SH-SY5Y (cell line): ENCODE measurements around the gene EEIG2.

ENCODE experiments used
- GATA2 ChIP-seq: IDR thresholded peaks from 2 replicates; pipeline ENCODE4 v1.6.1; 2011; ENCODE audit warnings: mild to moderate bottlenecking, low read depth, low read length
- GATA3 ChIP-seq: IDR thresholded peaks from 2 replicates; pipeline ENCODE4 v1.6.1; 2011; ENCODE audit warnings: low read depth, mild to moderate bottlenecking, low read length, moderate library complexity

The EEIG2 gene

DNA sequence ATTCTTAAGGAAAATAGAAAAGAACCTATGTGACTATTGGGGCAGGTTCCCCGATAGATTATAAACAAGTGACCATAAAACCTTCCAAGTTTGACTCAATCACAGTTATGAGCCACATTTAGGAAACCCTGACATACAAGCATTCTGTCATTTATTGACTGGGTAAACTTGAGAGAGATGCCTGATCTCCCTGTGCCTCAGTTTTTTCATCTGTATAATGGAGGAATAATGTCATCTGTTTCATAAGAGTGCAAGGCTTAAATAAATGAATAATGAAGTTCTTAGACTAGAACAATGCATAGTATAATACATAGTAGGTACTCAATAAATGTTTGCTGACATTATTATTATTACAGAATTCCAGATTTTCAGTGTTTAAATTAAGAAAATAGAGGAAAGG lies 18.9 kb upstream of the EEIG2 start:
- TF ChIP-seq GATA3 (no peak), GATA2 (no peak)

- TF ChIP-seq GATA3 = no peak
- TF ChIP-seq GATA2 = no peak
Measured at GRCh38 chr1:108541861-108542260, 18.0 kb upstream of the EEIG2 start.

DNA sequence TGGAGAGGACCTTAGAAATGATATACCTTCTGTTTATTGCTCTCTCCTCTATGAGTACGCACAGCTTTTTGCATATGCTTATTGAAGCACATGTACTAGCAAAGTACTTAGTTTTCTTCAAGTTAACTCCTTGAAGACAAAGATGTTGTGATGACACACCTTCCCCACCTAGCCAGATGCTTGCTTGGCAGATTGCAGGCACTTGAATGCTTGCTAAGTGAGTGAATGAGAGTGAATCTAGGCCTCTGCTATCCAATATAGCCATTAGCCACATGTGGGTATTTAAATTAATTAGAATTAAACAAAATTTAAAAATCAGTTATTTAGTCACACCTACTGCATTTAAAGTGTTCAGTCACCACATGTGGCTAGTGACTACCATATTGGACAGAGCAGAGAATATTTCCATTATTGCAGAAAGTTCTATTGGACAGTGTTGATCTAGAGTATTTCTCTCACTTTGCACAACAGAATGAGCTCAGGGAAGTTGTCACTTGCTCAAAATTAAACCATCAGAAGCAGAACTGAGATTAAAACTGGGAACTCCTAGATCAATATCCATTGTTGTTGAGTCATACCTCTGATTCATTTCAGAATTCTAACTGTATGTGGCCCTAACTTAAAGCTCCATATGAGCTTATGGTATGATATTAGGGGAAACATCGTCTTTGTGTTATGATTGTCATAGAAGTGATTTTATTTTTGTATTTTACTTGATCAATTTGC lies 8.6 kb upstream of the EEIG2 start:
- TF ChIP-seq GATA2 (no peak), GATA3 (no peak)

- TF ChIP-seq GATA3 = no peak
- no peak for TF ChIP-seq GATA2
Measured at GRCh38 chr1:108553905-108554304, 6.0 kb upstream of the EEIG2 start.

DNA sequence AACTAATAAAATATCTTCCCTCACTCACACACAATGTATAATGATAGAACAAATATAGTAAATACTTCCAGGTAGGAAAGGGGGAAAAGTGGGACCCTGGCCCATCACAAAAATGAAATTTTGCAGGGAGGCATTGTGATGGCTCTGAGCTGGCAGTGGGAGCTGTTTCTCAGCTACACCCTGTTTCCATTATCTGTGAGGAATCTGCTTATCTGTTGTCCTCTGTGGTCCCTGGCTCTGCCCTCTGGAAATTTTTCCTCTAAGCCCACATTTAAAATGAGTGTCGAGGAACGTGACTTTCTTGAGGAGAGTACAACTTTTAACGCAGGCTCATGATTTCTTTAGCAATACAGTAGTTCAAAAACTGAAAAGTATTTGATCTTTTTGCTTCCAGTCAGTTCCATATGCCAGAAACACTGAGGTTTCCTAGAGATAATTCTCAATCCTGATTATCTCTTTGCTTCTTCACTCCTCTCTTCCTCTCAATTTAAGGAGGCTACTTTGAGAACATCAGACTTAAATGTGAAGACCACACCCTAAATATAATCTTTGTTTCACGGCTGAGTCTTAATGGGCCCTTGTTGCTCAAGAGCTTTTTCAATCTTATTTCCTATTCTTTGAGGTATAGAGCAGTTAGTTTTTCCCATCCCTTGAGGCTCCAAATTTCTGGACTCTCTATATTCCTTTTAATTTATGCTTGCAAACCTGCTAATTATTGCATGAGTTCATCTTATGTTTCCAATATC lies 5.0 kb upstream of the EEIG2 start:
- TF ChIP-seq GATA2 (peak; percentile 73), GATA3 (no peak)

- TF ChIP-seq GATA3 = no peak
- TF ChIP-seq GATA2 = no peak
Measured at GRCh38 chr1:108556066-108556465, 3.8 kb upstream of the EEIG2 start.

- TF ChIP-seq GATA3 (no peak), GATA2 (no peak)
Measured at GRCh38 chr1:108556499-108556898, 3.4 kb upstream of the EEIG2 start.

- TF ChIP-seq GATA3 = no peak
- no peak for TF ChIP-seq GATA2
Measured at GRCh38 chr1:108557296-108557695, 2.6 kb upstream of the EEIG2 start.

DNA sequence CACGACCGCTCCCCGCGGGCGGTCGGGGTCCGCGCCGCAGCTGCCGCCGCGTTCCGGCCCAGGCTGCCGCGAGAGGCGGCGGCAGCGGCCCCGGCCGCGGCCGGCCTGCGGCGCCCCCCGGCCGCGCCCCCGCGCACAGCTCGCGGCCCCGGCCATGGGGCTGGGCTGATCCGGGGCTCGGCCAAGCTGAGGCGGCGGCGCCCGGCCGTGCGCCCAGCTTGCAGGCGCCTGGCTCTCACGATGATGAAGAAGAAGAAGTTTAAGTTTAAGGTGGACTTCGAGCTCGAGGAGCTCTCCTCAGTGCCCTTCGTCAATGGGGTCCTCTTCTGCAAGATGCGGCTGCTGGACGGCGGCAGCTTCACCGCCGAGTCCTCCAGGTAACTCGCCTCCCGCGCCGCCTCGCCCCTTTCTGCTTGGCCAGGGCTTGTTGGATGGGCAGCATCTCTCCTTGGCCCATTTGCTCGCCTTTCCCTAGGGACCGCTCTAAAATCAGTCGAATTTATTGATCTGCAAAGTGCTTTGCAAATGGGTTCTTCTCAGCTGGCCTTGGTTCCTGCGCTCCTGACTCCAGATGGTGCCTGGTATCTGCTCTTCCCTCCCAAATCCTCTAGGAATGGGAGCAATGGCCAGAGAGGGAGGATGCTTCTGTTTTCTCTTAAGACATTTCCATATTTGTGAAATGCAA lies 431 bp downstream of the EEIG2 start:
- TF ChIP-seq GATA3 (no peak), GATA2 (no peak)

DNA sequence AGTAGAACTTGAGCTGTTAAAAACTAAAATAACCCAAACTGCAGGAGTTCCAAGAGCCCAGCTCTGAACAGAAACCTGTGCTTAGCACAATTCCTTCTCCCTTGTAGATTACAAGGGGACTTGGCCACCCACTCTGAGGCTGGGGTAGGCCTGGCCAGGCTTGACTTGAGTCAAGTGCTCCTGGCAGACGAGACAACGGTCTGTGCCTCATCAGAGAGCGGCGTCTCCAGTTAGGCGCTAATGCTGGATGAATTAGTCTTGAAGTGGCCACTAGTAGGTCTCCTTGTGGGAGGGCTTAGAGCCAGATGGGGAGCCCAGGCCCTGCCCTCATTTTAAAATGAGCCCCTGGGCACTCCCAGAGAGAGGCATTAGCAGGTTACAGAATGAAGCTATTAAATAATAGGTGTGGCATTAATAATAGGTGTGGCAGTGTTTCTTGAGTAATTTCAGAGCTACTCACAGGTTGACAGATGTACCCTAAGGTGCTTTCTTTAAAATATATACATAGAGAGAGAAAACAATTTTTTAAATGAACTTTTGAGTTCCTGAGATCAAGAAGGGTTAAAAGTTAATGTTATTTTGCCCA lies 1.1 kb downstream of the EEIG2 start:
- no peak for TF ChIP-seq GATA2

- TF ChIP-seq GATA2 (no peak), GATA3 (no peak)
Measured at GRCh38 chr1:108561689-108562326, 1.9 kb downstream of the EEIG2 start.

DNA sequence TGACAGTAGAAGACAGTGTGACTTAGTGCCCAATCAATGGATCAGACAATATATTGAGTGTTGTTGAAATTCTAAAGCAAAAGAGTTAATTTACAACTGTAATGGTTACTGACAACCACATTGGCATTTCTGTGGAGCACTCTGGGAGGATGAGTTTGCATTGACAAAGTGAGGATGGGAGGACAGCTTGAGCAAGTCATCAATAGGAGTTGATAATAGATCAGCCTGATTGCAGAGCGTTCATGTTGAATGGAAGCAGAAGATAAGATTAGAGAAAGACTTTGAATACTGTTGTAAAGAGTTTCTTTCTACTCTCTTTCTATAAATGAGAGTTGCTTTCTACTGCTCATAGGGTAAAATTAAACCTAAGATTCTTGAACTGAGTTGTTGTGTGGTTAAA lies 3.9 kb downstream of the EEIG2 start:
- TF ChIP-seq GATA2 (no peak), GATA3 (no peak)

DNA sequence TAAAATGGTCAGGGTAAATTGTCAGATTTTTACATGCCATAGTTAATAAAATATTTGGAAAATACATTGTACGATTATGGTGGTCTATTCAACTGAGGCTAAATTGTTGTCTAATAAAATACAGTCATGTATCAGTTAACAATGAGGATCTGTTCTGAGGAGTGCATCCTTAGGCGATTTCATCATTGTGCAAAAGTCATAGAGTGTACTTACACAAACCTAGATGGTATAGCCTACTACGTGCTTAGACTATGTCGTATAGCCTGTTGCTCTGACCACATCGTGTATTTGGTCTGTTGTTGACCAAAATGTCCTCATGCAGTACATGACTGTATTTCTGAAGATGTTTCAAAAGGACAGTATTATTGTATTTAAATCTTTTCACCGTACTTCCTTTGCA lies 5.2 kb downstream of the EEIG2 start:
- no peak for TF ChIP-seq GATA2
- TF ChIP-seq GATA3 = no peak

- TF ChIP-seq GATA2 (no peak), GATA3 (no peak)
Measured at GRCh38 chr1:108565512-108565911, 5.6 kb downstream of the EEIG2 start.

- TF ChIP-seq GATA3 (no peak), GATA2 (no peak)
Measured at GRCh38 chr1:108568589-108568988, 8.7 kb downstream of the EEIG2 start.
